Ovary (tissue), 3 donors: ENCODE data around the gene PLG.

ENCODE experiments used
- EP300 ChIP-seq: sonication (generic); formaldehyde crosslinking; IDR thresholded peaks from one replicate; pipeline ENCODE4 v1.6.1; 2017; ENCODE audit warnings: antibody characterized with exemption
- TF ChIP-seq, protein P1 (sequence below), 3 donors: fragments of 450-650 bp in 2 of 3; fragments of 200-600 bp in 1 of 3; IDR thresholded peaks; one replicate each; pipeline versions ENCODE4 v1.5.1 to v1.8.0; 2016 to 2022; ENCODE audit warnings: antibody characterized with exemption in 3 of 3, mild to moderate bottlenecking in 1 of 3
- donor health status: DM: no; HTN: no; CAD: no.

DNA sequence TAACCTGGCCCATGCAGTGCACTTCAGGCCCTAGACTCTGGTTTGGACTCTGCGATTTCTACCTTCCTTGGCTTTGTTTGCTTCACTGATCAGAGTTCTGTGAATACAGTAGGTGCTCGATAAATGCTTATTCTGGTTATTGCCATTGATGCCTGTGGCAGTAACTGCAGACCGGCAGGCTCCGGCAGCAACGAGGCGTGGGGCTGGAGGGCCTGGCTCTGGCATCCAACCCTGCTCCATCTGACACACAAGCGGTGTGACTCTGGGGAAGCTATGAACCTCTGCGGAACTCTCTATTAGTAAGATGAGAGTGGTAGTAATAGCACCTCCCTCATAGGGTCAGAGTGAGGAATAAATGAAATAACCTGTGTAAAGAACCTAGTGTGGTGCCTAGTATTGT is 66.1 kb downstream of the PLG start:
- TF ChIP-seq, protein P1, sequence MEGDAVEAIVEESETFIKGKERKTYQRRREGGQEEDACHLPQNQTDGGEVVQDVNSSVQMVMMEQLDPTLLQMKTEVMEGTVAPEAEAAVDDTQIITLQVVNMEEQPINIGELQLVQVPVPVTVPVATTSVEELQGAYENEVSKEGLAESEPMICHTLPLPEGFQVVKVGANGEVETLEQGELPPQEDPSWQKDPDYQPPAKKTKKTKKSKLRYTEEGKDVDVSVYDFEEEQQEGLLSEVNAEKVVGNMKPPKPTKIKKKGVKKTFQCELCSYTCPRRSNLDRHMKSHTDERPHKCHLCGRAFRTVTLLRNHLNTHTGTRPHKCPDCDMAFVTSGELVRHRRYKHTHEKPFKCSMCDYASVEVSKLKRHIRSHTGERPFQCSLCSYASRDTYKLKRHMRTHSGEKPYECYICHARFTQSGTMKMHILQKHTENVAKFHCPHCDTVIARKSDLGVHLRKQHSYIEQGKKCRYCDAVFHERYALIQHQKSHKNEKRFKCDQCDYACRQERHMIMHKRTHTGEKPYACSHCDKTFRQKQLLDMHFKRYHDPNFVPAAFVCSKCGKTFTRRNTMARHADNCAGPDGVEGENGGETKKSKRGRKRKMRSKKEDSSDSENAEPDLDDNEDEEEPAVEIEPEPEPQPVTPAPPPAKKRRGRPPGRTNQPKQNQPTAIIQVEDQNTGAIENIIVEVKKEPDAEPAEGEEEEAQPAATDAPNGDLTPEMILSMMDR (IDR thresholded peaks at IDR 0.05) = no peak
- no peak for TF ChIP-seq EP300
